ENCODE data around the gene TCF20. TPM values are rescaled to one million over a fixed set of nuclear protein-coding genes. Genes with fewer than 3 reads are reported as not detected.

Gene TCF20
- total RNA-seq, 6 donors from 2014 or later = 27.5 to 49.9 (median 45.1) TPM

DNA sequence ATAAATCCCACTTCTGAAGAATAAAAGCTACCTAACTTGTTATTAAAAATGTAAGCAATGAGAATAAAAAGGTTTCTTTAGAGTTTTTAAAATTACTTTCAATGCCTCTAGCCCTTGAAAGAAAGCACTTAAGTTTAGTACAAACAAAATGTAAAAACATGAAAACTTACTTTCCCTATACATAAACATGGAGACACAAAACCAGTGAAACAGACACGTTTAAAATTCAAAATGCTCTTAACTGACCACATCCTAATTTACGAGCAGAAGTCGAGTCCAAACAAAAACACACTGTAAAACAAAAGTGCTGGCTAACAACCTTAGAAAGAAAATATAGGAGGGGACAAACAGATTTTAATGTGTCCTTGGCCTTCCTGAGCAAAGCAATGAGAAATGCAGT, 36.6 kb downstream of the TCF20 start:
- no peak for TF ChIP-seq EP300 (IDR thresholded peaks at IDR 0.05)
- no peak for TF ChIP-seq POLR2A (IDR thresholded peaks at IDR 0.05)
- TF ChIP-seq, protein P1, sequence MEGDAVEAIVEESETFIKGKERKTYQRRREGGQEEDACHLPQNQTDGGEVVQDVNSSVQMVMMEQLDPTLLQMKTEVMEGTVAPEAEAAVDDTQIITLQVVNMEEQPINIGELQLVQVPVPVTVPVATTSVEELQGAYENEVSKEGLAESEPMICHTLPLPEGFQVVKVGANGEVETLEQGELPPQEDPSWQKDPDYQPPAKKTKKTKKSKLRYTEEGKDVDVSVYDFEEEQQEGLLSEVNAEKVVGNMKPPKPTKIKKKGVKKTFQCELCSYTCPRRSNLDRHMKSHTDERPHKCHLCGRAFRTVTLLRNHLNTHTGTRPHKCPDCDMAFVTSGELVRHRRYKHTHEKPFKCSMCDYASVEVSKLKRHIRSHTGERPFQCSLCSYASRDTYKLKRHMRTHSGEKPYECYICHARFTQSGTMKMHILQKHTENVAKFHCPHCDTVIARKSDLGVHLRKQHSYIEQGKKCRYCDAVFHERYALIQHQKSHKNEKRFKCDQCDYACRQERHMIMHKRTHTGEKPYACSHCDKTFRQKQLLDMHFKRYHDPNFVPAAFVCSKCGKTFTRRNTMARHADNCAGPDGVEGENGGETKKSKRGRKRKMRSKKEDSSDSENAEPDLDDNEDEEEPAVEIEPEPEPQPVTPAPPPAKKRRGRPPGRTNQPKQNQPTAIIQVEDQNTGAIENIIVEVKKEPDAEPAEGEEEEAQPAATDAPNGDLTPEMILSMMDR (IDR thresholded peaks at IDR 0.05) = no peak
- no peak for TF ChIP-seq POLR2AphosphoS5 (IDR thresholded peaks at IDR 0.05)
- Histone ChIP-seq H3K36me3 (no peaks in the 10 kb centered on the region), H3K4me1 (peaks cover 11 to 23% (median 17%) of the 10 kb centered on the region in 4 donors), H3K27ac (no peak overlapping the region), H3K27me3 (no peaks in the 10 kb centered on the region), H3K9me3 (peaks cover 0 to 5% (median 2%) of the 10 kb centered on the region in 4 donors), H3K4me3 (no peak overlapping the region)
- DNase-seq (no peak), ATAC-seq (ENCODE audit: low FRiP score in 2 of 2) (no peak)
- WGBS, 2 donors = 38 to 58% methylated on average over 3 of the region's 3 CpGs

DNA sequence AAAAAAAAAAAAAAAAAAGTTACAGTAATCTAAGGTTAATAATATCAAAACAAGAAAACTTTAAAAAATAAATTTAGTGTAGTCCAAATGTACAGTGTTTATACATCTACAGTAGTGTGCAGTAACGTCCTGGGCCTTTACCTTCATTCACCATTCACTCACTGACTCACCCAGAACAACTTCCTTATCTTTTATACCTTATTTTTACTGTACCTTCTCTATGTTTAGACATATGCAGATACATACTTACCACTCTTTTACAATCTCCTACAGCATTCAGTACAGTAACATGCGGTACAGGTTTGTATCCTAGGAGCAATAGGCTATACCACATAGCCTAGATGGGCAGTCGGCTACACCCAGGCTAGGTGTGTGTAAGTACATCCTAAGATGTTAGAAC, 38.5 kb downstream of the TCF20 start:
- no peak overlapping the region for H3K4me3 ChIP-seq
- ATAC-seq (ENCODE audit: low FRiP score in 2 of 2) (no peak), DNase-seq (no peak)
- no peak overlapping the region for H3K27ac ChIP-seq
- peaks cover 11 to 39% (median 25%) of the 10 kb centered on the region in 4 donors for H3K4me1 ChIP-seq
- WGBS, 2 donors = 88 to 92% methylated on average over 3 of the region's 3 CpGs
- no peaks in the 10 kb centered on the region for H3K36me3 ChIP-seq
- no peak for TF ChIP-seq EP300 (IDR thresholded peaks at IDR 0.05)
- no peak for TF ChIP-seq POLR2AphosphoS5 (IDR thresholded peaks at IDR 0.05)
- TF ChIP-seq, protein P1 (IDR thresholded peaks at IDR 0.05) = no peak
- no peak for TF ChIP-seq POLR2A (IDR thresholded peaks at IDR 0.05)
- no peaks in the 10 kb centered on the region for H3K27me3 ChIP-seq
- H3K9me3 ChIP-seq = no peaks in the 10 kb centered on the region

DNA sequence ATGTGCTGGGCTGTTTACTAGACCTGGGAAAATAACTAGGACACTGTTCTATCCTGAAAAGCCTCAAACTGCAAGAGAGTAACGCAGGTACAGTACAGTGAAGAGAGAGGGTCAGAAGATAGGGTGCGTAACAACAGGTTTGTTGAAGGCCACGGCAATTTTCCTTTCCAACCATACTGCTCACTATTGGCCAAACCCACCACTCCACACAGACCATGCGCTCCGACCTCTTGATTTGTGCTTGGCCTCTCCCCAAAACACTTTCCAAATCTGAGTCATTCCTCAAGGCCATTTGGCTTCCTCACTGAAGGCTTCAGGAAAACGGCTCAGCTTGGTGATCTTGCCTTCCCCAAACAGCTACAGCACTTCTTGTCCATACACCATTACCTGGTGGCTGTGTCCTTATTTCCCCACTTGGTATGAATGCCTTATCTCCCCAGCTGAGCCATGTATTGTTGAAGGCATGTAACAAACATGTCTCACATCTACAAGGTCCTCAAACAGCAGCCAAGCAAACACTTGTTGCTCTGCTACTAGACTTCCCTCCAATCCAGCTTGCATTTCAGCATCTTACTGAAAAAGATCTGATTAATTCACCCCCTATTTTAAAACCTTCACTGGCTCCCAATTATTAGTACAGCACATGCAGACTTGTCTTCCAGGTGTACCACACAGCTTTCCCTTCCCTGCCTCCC, 40.9 kb downstream of the TCF20 start:
- WGBS, 2 donors = 58 to 66% methylated on average over 6 of the region's 6 CpGs
- Histone ChIP-seq H3K4me1 (peaks cover 11 to 39% (median 26%) of the 10 kb centered on the region in 4 donors), H3K27ac (no peak overlapping the region), H3K36me3 (no peaks in the 10 kb centered on the region), H3K27me3 (no peaks in the 10 kb centered on the region), H3K4me3 (no peak overlapping the region), H3K9me3 (no peaks in the 10 kb centered on the region)
- TF ChIP-seq POLR2AphosphoS5 (IDR thresholded peaks at IDR 0.05) (no peak), EP300 (IDR thresholded peaks at IDR 0.05) (no peak), POLR2A (IDR thresholded peaks at IDR 0.05) (no peak)
- TF ChIP-seq, protein P1 (IDR thresholded peaks at IDR 0.05) = no peak
- ATAC-seq (ENCODE audit: low FRiP score in 2 of 2) (peak; percentile 77 to 80), DNase-seq (peak in 1 of 2 donors; percentile 46)

DNA sequence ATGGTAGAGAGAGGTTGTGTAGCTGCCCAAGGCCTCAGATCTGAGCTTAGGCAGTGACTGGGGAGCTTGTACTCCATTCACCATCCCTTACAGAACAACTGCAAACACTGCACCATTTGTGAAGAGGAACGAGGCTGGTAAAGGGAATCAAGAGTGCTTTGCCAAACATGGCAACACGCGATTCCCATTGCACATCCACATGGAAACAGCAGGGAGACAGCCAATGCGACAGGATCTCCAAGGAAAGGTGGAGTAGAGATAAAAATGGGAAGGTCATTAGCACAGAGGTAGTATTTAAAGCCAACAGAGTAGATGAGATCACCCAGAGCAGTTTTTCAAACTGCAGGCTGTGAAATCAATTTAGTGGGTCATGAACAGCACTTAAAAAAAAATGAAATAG, 42.0 kb downstream of the TCF20 start:
- H3K4me3 ChIP-seq = no peak overlapping the region
- no peaks in the 10 kb centered on the region for H3K36me3 ChIP-seq
- no peaks in the 10 kb centered on the region for H3K9me3 ChIP-seq
- TF ChIP-seq EP300 (IDR thresholded peaks at IDR 0.05) (no peak), POLR2AphosphoS5 (IDR thresholded peaks at IDR 0.05) (no peak)
- no peak overlapping the region for H3K27ac ChIP-seq
- WGBS, 2 donors = 86 to 87% methylated on average over 4 of the region's 4 CpGs
- ATAC-seq (ENCODE audit: low FRiP score in 2 of 2) (no peak), DNase-seq (no peak)
- peaks cover 11 to 37% (median 23%) of the 10 kb centered on the region in 4 donors for H3K4me1 ChIP-seq
- H3K27me3 ChIP-seq = no peaks in the 10 kb centered on the region

DNA sequence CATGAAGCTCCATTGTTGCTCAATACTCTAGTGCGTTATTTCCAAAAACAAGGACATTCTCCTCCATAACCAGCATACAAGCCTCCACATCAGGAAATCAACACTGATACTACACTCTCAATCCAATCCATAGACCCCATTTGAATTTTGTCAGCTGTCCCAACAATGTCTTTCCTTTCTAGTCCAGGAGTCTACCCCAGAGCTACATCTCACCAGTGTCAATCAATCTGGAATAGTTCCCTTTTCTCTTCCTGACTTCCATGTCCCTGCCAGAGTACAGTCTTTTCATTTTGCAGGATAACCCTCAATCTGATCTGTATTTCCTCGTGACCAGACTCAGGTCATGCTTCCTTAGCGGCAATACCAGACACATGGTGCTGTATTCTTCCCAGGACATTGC, 43.0 kb downstream of the TCF20 start:
- Histone ChIP-seq H3K4me1 (peaks cover 19 to 32% (median 25%) of the 10 kb centered on the region in 4 donors), H3K4me3 (no peak overlapping the region), H3K9me3 (no peaks in the 10 kb centered on the region), H3K27ac (no peak overlapping the region), H3K36me3 (no peaks in the 10 kb centered on the region), H3K27me3 (no peaks in the 10 kb centered on the region)
- no peak for DNase-seq
- peak in 1 of 2 donors; percentile 10 for ATAC-seq (ENCODE audit: low FRiP score in 2 of 2)
- 67 to 87% methylated on average over 3 of the region's 3 CpGs for WGBS, 2 donors
- no peak for TF ChIP-seq EP300 (IDR thresholded peaks at IDR 0.05)
- no peak for TF ChIP-seq POLR2A (IDR thresholded peaks at IDR 0.05)
- TF ChIP-seq, protein P1 (IDR thresholded peaks at IDR 0.05) = no peak
- no peak for TF ChIP-seq POLR2AphosphoS5 (IDR thresholded peaks at IDR 0.05)

All from upper lobe of left lung (tissue), 6 donors.